HepG2 (cell line): ENCODE measurements around the gene DDAH2. TPM values are rescaled to one million over a fixed set of nuclear protein-coding genes. Genes with fewer than 3 reads are reported as not detected.
A peak's percentile ranks its signal among the peaks of the same experiment; 100 is the strongest.

Source experiments
- ATAC-seq: fragments of 200-7000 bp; cut with Tn5 transposase; 3 replicates; pipeline ENCODE4 v1.9.1; 2020; ENCODE audit warnings: mild to moderate bottlenecking, moderate library complexity
- BruUV-seq: library from RNA; stranded (reverse); fragments of 400-500 nt; replicated peaks from 2 replicates; lab custom pipeline; 2021; lab: Mats Ljungman, UMichigan
- CTCF ChIA-PET: fragments of 300-600 bp; formaldehyde crosslinking; extraction: SDS; loops from one replicate; lab custom pipeline; 2021; ENCODE audit warnings: low total read pairs, inconsistent platforms, low intra/inter-chr PET ratio; lab: Yijun Ruan, JAX
- POLR2A ChIA-PET: fragments of 350-600 bp; sonication (Branson Sonifier 250); formaldehyde crosslinking; loops from one replicate; lab custom pipeline; 2020; ENCODE audit warnings: antibody characterized with exemption, inconsistent platforms; lab: Yijun Ruan, JAX
- DNase-seq: peaks from one replicate; pipeline ENCODE4 v3.0.0-alpha.2; 2015; ENCODE audit warnings: low spot score
- FAIRE-seq: peaks from 3 replicates; lab custom pipeline; 2011; peaks lifted over from hg19 to GRCh38; lab: Jason Lieb, UNC
- H2AFZ ChIP-seq: one replicate; pipeline ENCODE4 v1.6.1; 2011; ENCODE audit warnings: low read length, inconsistent platforms
- H3K27ac ChIP-seq: fragments of 300-600 bp; 3 replicates; pipeline ENCODE4 v1.8.0; 2011; ENCODE audit warnings: mixed run types, mild to moderate bottlenecking, mixed read lengths, low read length, inconsistent platforms; ENCODE audit not compliant: insufficient read depth; ENCODE audit errors: extremely low read length
- H3K27me3 ChIP-seq, 2 experiments: fragments of 200-600 bp in 1 of 2; 2 replicates in 1 of 2; 3 replicates in 1 of 2; pipeline versions ENCODE4 v1.6.0 to v1.8.0; 2011; ENCODE audit warnings: low read length in 2 of 2, mild to moderate bottlenecking in 2 of 2, moderate library complexity in 2 of 2, inconsistent platforms in 1 of 2; ENCODE audit not compliant: insufficient read depth in 2 of 2, control insufficient read depth in 1 of 2
- H3K36me3 ChIP-seq, 2 experiments: fragments of 200-600 bp in 1 of 2; replicated peaks in 1 of 2; 2 replicates in 1 of 2; 3 replicates in 1 of 2; pipeline versions ENCODE4 v1.5.1 to v1.8.0; 2011; ENCODE audit warnings: low read length in 2 of 2, inconsistent platforms in 1 of 2; ENCODE audit not compliant: insufficient read depth in 2 of 2, control insufficient read depth in 1 of 2
- H3K4me1 ChIP-seq: 2 replicates; pipeline ENCODE4 v1.5.1; 2012; ENCODE audit warnings: low read length, inconsistent platforms; ENCODE audit not compliant: insufficient read depth
- H3K4me2 ChIP-seq: 2 replicates; pipeline ENCODE4 v1.6.0; 2011; ENCODE audit warnings: low read depth, low read length, inconsistent platforms
- H3K4me3 ChIP-seq, 3 experiments: fragments of 200-600 bp in 1 of 3; sonication (generic), shearing (Covaris generic) in 1 of 3; replicated peaks in 1 of 3; 2 replicates each; pipeline ENCODE4 v1.5.1; 2011 to 2016; ENCODE audit warnings: low read length in 3 of 3, inconsistent platforms in 2 of 3, low read depth in 2 of 3, mild to moderate bottlenecking in 2 of 3, control low read depth in 1 of 3, mixed read lengths in 1 of 3; ENCODE audit not compliant: insufficient read depth in 1 of 3
- H3K79me2 ChIP-seq: one replicate; pipeline ENCODE4 v1.6.1; 2011; ENCODE audit warnings: low read length, inconsistent platforms; ENCODE audit not compliant: insufficient read depth
- H3K9ac ChIP-seq: 2 replicates; pipeline ENCODE4 v1.6.0; 2011; ENCODE audit warnings: mild to moderate bottlenecking, low read depth, low read length, inconsistent platforms; ENCODE audit not compliant: insufficient read depth
- H3K9me3 ChIP-seq: 2 replicates; pipeline ENCODE4 v1.5.1; 2012; ENCODE audit warnings: mild to moderate bottlenecking, low read length
- H4K20me1 ChIP-seq: 2 replicates; pipeline ENCODE4 v1.6.0; 2011; ENCODE audit warnings: inconsistent platforms, mild to moderate bottlenecking, low read length, moderate library complexity; ENCODE audit not compliant: insufficient read depth
- AGO2 ChIP-seq: fragments of 200-400 bp; formaldehyde crosslinking; optimal IDR thresholded peaks from 2 replicates; pipeline ENCODE3; 2017; ENCODE audit warnings: mild to moderate bottlenecking, low read depth, low read length, moderate library complexity
- EEA1 ChIP-seq: sonication (generic); formaldehyde crosslinking; IDR thresholded peaks from 2 replicates; pipeline ENCODE4 v1.5.1; 2020; ENCODE audit warnings: mild to moderate bottlenecking, missing genetic modification reagents, borderline replicate concordance
- HNRNPH1 ChIP-seq: fragments of 200-400 bp; formaldehyde crosslinking; optimal IDR thresholded peaks from 2 replicates; pipeline ENCODE3; 2017; ENCODE audit warnings: mild to moderate bottlenecking, low read depth, low read length
- RBFOX2 ChIP-seq: fragments of 200-400 bp; formaldehyde crosslinking; IDR thresholded peaks from 2 replicates; pipeline ENCODE4 v1.6.1; 2017; ENCODE audit warnings: low read depth, mild to moderate bottlenecking, low read length
- ZNF784 ChIP-seq: sonication (generic); formaldehyde crosslinking; IDR thresholded peaks from 2 replicates; pipeline ENCODE4 v1.5.1; 2020; ENCODE audit warnings: missing genetic modification reagents, mild to moderate bottlenecking, borderline replicate concordance
- WGBS: methylation state at CpG from one replicate; pipeline ENCODE4 v1.1.6; 2017; ENCODE audit warnings: low lambda C conversion rate; 5-methylcytosine and 5-hydroxymethylcytosine counted together
- in situ Hi-C: cut with HindIII; loops from 2 replicates; pipeline ENCODE4 v1.10.0; 2017; ENCODE audit warnings: low pct_unique_long_range_greater_than_20kb; ENCODE audit not compliant: extremely low pct_ligation_motif_present
- intact Hi-C: fragments of 100-400 bp; cut with micrococcal nuclease; formaldehyde crosslinking; loops from one replicate; pipeline ENCODE4 v1.10.0; 2022; ENCODE audit not compliant: unreplicated experiment
- polyA plus RNA-seq, 8 experiments: library from polyadenylated mRNA; depleted of rRNA in 3 of 8; stranded (reverse) in 7 of 8; unstranded in 1 of 8; fragments of >200 nt; fragmentation: Illumina TruSeq in 4 of 8; extraction: Trizol in 4 of 8; gene quantifications; 2 replicates each; pipeline versions ENCODE4 v1.2.1 to v1.2.3, GENCODE V29; 2011 to 2016; ENCODE audit warnings: low read depth in 4 of 8, missing spikeins in 1 of 8, mixed read lengths in 1 of 8; ENCODE audit not compliant: insufficient read depth in 1 of 8
- total RNA-seq, 5 experiments: library from RNA; depleted of rRNA; stranded (reverse); fragments of >200 nt; fragmentation: Illumina TruSeq; extraction: Trizol; gene quantifications; 2 replicates each; pipeline ENCODE4 v1.2.3, GENCODE V29; 2016; ENCODE audit warnings: low read depth in 1 of 5

The DDAH2 gene
- total and polyA plus RNA-seq, 2 of the 13 experiments (the other 11 are each of a cell fraction or from before 2014, with no cell fraction given): 16.4 to 21.1 TPM

- no peak within 1 kb of the TSS for H2AFZ ChIP-seq
- no peak within 1 kb of the TSS for H3K4me2 ChIP-seq
- no peaks in the 10 kb centered on the region for H3K4me1 ChIP-seq
- WGBS: 69% methylated on average over 46 of the region's 46 CpGs
- no peak within 1 kb of the TSS for H3K9ac ChIP-seq
- BruUV-seq: no TSS peak
- no peaks in the 10 kb centered on the region for H3K9me3 ChIP-seq
- H3K27ac ChIP-seq: no peak within 1 kb of the TSS
- TF ChIP-seq ZNF784 (CRISPR knock-in tag): no peak
- no peak for TF ChIP-seq HNRNPH1
- TF ChIP-seq AGO2: peak; percentile 78
- TF ChIP-seq EEA1 (CRISPR knock-in tag): no peak
- TF ChIP-seq RBFOX2: 0 out of 2 replicates have a peak, but pooled peaks have one; percentile 15
- TF ChIP-seq, all 625 proteins: peak for 2
- intact Hi-C loops: no loop called here
- ChIA-PET CTCF (no interaction called here), POLR2A (interaction anchor here (0.7 to 3.4 kb wide), 7 partner anchors 8 to 111 kb away, joined by 3 to 20 read pairs (median 5); partner anchors contain the start of genes ABHD16A, CLIC1, HSPA1B and LY6G6D)
- Histone ChIP-seq H3K36me3 (peaks cover 0 to 5% of the 10 kb centered on the region in 2 experiments; a peak in 2 of 5 replicates), H4K20me1 (no peaks in the 10 kb centered on the region), H3K79me2 (no peaks in the 10 kb centered on the region), H3K27me3 (peaks cover 2 to 35% of the 10 kb centered on the region in 2 experiments; a peak in 4 of 5 replicates), H3K4me3 (no peak within 1 kb of the TSS)
- ATAC-seq: peak; percentile 7
- no peak for DNase-seq
- in situ Hi-C loops: no loop called here
- FAIRE-seq: no peak
Measured at GRCh38 chr6:31723245-31723979, 5.7 kb downstream of the DDAH2 start, which contains the start of gene MPIG6B. Gene MPIG6B, plus strand, starts transcription at chr6:31723373. Its CDS starts 11 bp downstream, at chr6:31723384.
